HepG2 (cell line): ENCODE measurements around the gene RANBP3. TPM values are rescaled to one million over a fixed set of nuclear protein-coding genes. Genes with fewer than 3 reads are reported as not detected.

Experiments used
- CC2D1A ChIP-seq: sonication (generic); formaldehyde crosslinking; IDR thresholded peaks from 2 replicates; pipeline ENCODE4 v1.8.1; 2023; ENCODE audit warnings: mild to moderate bottlenecking, missing genetic modification reagents
- MAFK ChIP-seq, 2 experiments: IDR thresholded peaks in 1 of 2; conservative IDR thresholded peaks in 1 of 2; 2 replicates each; pipeline ENCODE4 v1.6.1; 2011; ENCODE audit warnings: improper control_type of control experiment in 2 of 2, low read length in 2 of 2
- MLLT10 ChIP-seq: sonication (generic); formaldehyde crosslinking; IDR thresholded peaks from 2 replicates; pipeline ENCODE4 v1.4.0; 2020; ENCODE audit warnings: missing genetic modification reagents
- MTA1 ChIP-seq: sonication (generic); formaldehyde crosslinking; IDR thresholded peaks from 2 replicates; pipeline ENCODE4 v1.4.0; 2020; ENCODE audit warnings: missing genetic modification reagents, mild to moderate bottlenecking, borderline replicate concordance
- RXRA ChIP-seq: sonication (generic); formaldehyde crosslinking; IDR thresholded peaks from 2 replicates; pipeline ENCODE4 v1.5.1; 2020; ENCODE audit warnings: missing genetic modification reagents
- SETDB1 ChIP-seq: sonication (generic); formaldehyde crosslinking; IDR thresholded peaks from 2 replicates; pipeline ENCODE4 v1.5.1; 2020; ENCODE audit warnings: missing genetic modification reagents, mild to moderate bottlenecking, borderline replicate concordance
- SIX1 ChIP-seq: sonication (generic); formaldehyde crosslinking; IDR thresholded peaks from 2 replicates; pipeline ENCODE4 v1.4.0; 2020; ENCODE audit warnings: missing genetic modification reagents, borderline replicate concordance
- TGIF2 ChIP-seq: IDR thresholded peaks from 2 replicates; pipeline ENCODE4 v1.6.1; 2016; ENCODE audit warnings: control low read depth, missing compliant biosample characterization
- TP53 ChIP-seq: sonication (generic); formaldehyde crosslinking; conservative IDR thresholded peaks from 2 replicates; pipeline ENCODE4 v1.4.0; 2020; ENCODE audit warnings: missing genetic modification reagents
- ZBTB21 ChIP-seq: sonication (generic); formaldehyde crosslinking; IDR thresholded peaks from 2 replicates; pipeline ENCODE4 v1.4.0; 2020; ENCODE audit warnings: missing genetic modification reagents
- ZBTB42 ChIP-seq: sonication (generic); formaldehyde crosslinking; IDR thresholded peaks from 2 replicates; pipeline ENCODE4 v1.5.0; 2020; ENCODE audit warnings: mild to moderate bottlenecking, missing genetic modification reagents
- ZFAT ChIP-seq: sonication (generic); formaldehyde crosslinking; conservative IDR thresholded peaks from 2 replicates; pipeline ENCODE4 v1.8.1; 2023; ENCODE audit warnings: missing genetic modification reagents, inconsistent platforms
- ZFP36 ChIP-seq: fragments of 150-350 bp; IDR thresholded peaks from 2 replicates; pipeline ENCODE4 v1.6.1; 2018; ENCODE audit warnings: borderline replicate concordance, low read length, low read depth; ENCODE audit not compliant: partially characterized antibody
- ZNF431 ChIP-seq: sonication (generic); formaldehyde crosslinking; IDR thresholded peaks from 2 replicates; pipeline ENCODE4 v1.9.0; 2022; ENCODE audit warnings: missing genetic modification reagents, low read depth, mild to moderate bottlenecking, borderline replicate concordance
- ZNF549 ChIP-seq: sonication (generic); formaldehyde crosslinking; IDR thresholded peaks from 2 replicates; pipeline ENCODE4 v1.5.0; 2020; ENCODE audit warnings: missing genetic modification reagents
- ZNF550 ChIP-seq: sonication (generic); formaldehyde crosslinking; IDR thresholded peaks from 2 replicates; pipeline ENCODE4 v1.4.0; 2020; ENCODE audit warnings: mild to moderate bottlenecking, missing genetic modification reagents, borderline replicate concordance
- ZNF777 ChIP-seq: sonication (generic); formaldehyde crosslinking; IDR thresholded peaks from 2 replicates; pipeline ENCODE4 v1.4.0; 2020; ENCODE audit warnings: missing genetic modification reagents
- ZSCAN25 ChIP-seq: sonication (generic); formaldehyde crosslinking; IDR thresholded peaks from 2 replicates; pipeline ENCODE4 v1.8.0; 2022; ENCODE audit warnings: mild to moderate bottlenecking, missing genetic modification reagents
- polyA plus RNA-seq, 8 experiments: library from polyadenylated mRNA; depleted of rRNA in 3 of 8; stranded (reverse) in 7 of 8; unstranded in 1 of 8; fragments of >200 nt; fragmentation: Illumina TruSeq in 4 of 8; extraction: Trizol in 4 of 8; gene quantifications; 2 replicates each; pipeline versions ENCODE4 v1.2.1 to v1.2.3, GENCODE V29; 2011 to 2016; ENCODE audit warnings: low read depth in 4 of 8, missing spikeins in 1 of 8, mixed read lengths in 1 of 8; ENCODE audit not compliant: insufficient read depth in 1 of 8
- total RNA-seq, 5 experiments: library from RNA; depleted of rRNA; stranded (reverse); fragments of >200 nt; fragmentation: Illumina TruSeq; extraction: Trizol; gene quantifications; 2 replicates each; pipeline ENCODE4 v1.2.3, GENCODE V29; 2016; ENCODE audit warnings: low read depth in 1 of 5
- TF ChIP-seq, protein P1 (sequence below): sonication (generic); formaldehyde crosslinking; IDR thresholded peaks from 2 replicates; pipeline ENCODE4 v1.8.0; 2022; ENCODE audit warnings: mild to moderate bottlenecking, missing genetic modification reagents; ENCODE audit not compliant: insufficient replicate concordance
- TF ChIP-seq, protein P2 (sequence below): sonication (generic); formaldehyde crosslinking; IDR thresholded peaks from 2 replicates; pipeline ENCODE4 v1.4.0; 2020; ENCODE audit warnings: mild to moderate bottlenecking, missing genetic modification reagents
- TF ChIP-seq, protein P3 (sequence below): sonication (generic); formaldehyde crosslinking; IDR thresholded peaks from 2 replicates; pipeline ENCODE4 v1.4.0; 2020; ENCODE audit warnings: missing genetic modification reagents
- TF ChIP-seq, protein P4 (sequence below): sonication (generic); formaldehyde crosslinking; IDR thresholded peaks from 2 replicates; pipeline ENCODE4 v1.9.0; 2021; ENCODE audit warnings: missing genetic modification reagents, mild to moderate bottlenecking, borderline replicate concordance
- TF ChIP-seq, protein P5 (sequence below): sonication (generic); formaldehyde crosslinking; IDR thresholded peaks from 2 replicates; pipeline ENCODE4 v1.4.0; 2020; ENCODE audit warnings: missing genetic modification reagents, borderline replicate concordance

The RANBP3 gene
- total and polyA plus RNA-seq, 2 of the 13 experiments (the other 11 are each of a cell fraction or from before 2014, with no cell fraction given) = 39.5 to 149 TPM

DNA sequence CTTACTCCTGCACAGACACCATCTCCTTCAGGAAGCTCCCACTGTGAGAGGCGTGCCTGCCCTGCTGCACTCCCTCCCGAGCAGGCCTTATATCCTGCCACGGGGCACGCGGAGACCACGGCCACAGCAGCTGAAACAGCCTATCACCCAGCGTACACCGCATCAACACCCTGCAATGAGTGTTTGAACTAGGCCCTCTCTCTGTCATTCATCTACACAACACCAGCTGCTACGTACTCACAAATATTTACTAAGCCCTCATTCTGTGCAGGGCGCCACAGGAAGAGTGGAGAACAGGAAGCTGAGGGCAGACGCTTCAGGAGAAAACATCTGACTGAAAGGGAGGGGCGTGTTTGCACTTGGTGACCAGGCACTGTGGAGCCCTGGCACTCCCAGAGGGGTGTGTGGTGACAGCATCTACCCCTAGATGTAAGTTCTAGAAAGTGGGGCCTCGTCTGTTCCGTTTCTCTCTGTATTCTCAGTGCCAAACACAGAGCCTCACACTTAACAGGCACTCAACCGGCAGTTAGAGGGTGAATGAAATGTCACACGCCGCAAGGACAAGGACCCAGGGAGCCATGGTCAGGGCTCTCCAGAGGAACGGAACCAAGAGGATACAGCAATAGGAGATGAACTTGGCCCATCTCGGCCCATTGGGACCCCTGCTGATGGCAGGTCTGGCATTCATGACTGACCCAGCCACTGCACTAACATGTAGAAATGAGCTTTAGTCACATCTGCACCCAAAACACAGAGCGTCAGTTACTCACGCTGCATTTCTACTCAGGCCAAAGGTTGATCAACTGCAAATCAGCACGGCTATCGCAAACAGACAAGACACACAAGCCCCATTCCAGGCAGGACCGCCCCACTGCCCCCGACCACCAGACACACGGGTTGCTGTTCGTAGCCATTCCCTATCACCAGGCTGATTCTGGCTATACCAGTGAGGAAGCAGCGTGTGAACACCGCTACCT, 15.7 kb downstream of the RANBP3 start (continued):
- TF ChIP-seq TP53 (peak; percentile 83; the same call in 1 of the 2 replicates), ZSCAN25 (peak; percentile 85; the same call in 1 of the 2 replicates), RXRA (peak; percentile 60), ZBTB42 (CRISPR knock-in tag) (no peak), ZNF550 (CRISPR knock-in tag) (0 out of 2 replicates have a peak, but pooled peaks have one; percentile 41), MTA1 (peak; percentile 81), TGIF2 (peak; percentile 81; the same call in 1 of the 2 replicates), ZNF431 (peak; percentile 78), SIX1 (CRISPR knock-in tag) (peak; percentile 52; the same call in 1 of the 2 replicates), ZFP36 (no peak), MLLT10 (CRISPR knock-in tag) (no peak), ZNF777 (no peak), SETDB1 (CRISPR knock-in tag) (no peak), ZNF549 (CRISPR knock-in tag) (no peak), MAFK (conservative IDR thresholded peaks at IDR 0.05 in 1 of 2, IDR thresholded peaks at IDR 0.05 in 1 of 2; ENCODE audit: low read length in 2 of 2) (no peak), ZFAT (CRISPR knock-in tag) (no peak), ZBTB21 (no peak), CC2D1A (CRISPR knock-in tag) (peak; percentile 31; the same call in 1 of the 2 replicates)
- TF ChIP-seq, protein P1, sequence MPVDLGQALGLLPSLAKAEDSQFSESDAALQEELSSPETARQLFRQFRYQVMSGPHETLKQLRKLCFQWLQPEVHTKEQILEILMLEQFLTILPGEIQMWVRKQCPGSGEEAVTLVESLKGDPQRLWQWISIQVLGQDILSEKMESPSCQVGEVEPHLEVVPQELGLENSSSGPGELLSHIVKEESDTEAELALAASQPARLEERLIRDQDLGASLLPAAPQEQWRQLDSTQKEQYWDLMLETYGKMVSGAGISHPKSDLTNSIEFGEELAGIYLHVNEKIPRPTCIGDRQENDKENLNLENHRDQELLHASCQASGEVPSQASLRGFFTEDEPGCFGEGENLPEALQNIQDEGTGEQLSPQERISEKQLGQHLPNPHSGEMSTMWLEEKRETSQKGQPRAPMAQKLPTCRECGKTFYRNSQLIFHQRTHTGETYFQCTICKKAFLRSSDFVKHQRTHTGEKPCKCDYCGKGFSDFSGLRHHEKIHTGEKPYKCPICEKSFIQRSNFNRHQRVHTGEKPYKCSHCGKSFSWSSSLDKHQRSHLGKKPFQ (CRISPR knock-in tag) = peak; percentile 91
- TF ChIP-seq, protein P2, sequence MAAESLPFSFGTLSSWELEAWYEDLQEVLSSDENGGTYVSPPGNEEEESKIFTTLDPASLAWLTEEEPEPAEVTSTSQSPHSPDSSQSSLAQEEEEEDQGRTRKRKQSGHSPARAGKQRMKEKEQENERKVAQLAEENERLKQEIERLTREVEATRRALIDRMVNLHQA = no peak
- TF ChIP-seq, protein P3, sequence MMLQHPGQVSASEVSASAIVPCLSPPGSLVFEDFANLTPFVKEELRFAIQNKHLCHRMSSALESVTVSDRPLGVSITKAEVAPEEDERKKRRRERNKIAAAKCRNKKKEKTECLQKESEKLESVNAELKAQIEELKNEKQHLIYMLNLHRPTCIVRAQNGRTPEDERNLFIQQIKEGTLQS (CRISPR knock-in tag) = 0 out of 2 replicates have a peak, but pooled peaks have one; percentile 7
- TF ChIP-seq, protein P4, sequence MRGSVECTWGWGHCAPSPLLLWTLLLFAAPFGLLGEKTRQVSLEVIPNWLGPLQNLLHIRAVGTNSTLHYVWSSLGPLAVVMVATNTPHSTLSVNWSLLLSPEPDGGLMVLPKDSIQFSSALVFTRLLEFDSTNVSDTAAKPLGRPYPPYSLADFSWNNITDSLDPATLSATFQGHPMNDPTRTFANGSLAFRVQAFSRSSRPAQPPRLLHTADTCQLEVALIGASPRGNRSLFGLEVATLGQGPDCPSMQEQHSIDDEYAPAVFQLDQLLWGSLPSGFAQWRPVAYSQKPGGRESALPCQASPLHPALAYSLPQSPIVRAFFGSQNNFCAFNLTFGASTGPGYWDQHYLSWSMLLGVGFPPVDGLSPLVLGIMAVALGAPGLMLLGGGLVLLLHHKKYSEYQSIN (CRISPR knock-in tag) = no peak; the same call in 1 of the 2 replicates
- TF ChIP-seq, protein P5, sequence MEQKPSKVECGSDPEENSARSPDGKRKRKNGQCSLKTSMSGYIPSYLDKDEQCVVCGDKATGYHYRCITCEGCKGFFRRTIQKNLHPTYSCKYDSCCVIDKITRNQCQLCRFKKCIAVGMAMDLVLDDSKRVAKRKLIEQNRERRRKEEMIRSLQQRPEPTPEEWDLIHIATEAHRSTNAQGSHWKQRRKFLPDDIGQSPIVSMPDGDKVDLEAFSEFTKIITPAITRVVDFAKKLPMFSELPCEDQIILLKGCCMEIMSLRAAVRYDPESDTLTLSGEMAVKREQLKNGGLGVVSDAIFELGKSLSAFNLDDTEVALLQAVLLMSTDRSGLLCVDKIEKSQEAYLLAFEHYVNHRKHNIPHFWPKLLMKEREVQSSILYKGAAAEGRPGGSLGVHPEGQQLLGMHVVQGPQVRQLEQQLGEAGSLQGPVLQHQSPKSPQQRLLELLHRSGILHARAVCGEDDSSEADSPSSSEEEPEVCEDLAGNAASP (CRISPR knock-in tag) = peak; percentile 43; the same call in 1 of the 2 replicates
